Erythroblast (primary cell): ENCODE measurements around the gene B3GNT5.

Experiments
- GATA1 ChIP-seq: IDR thresholded peaks from 2 replicates; pipeline ENCODE4 v1.6.1; 2011; ENCODE audit warnings: low read depth, mild to moderate bottlenecking, control low read depth, low read length, moderate library complexity
- POLR2A ChIP-seq: IDR thresholded peaks from 2 replicates; pipeline ENCODE4 v1.6.1; 2011; ENCODE audit warnings: mild to moderate bottlenecking, low read length

GRCh38 chr3:183264268-183264667 is 11.2 kb downstream of the B3GNT5 start:
- TF ChIP-seq POLR2A, result no peak
- TF ChIP-seq GATA1, result no peak
